ENCODE measurements around the gene FBN3.

DNA sequence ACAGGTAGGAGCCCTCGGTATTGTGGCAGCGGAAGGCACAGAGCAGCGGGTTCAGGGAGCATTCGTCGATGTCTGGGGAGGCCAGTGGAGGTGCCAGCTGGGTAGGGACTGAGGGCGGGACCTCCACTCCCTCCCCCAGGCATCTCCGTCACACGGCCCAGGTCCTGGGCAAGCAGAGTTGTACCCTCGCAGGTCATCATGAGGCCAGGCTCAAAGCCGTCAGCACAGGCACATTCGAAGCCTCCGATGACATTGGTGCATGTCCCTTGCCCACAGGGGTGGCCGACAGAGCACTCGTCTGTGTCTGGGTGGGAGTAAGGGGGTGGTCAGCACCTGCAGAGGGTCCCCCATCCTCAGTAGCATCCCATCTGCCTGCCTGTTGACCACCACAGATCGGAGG is 61.5 kb downstream of the FBN3 start:
- TF ChIP-seq EZH2 (IDR thresholded peaks at IDR 0.05; ENCODE audit: borderline replicate concordance, low read length) = no peak
- no peak for TF ChIP-seq CTCF (conservative IDR thresholded peaks at IDR 0.05 in 1 of 2, IDR thresholded peaks at IDR 0.05 in 1 of 2; ENCODE audit: extremely low read depth in 1 of 2, insufficient read depth in 1 of 2, low read depth in 1 of 2, low read length in 2 of 2)

All from mammary epithelial cell (primary cell).